Heart left ventricle (tissue), 16 donors: ENCODE data around the gene ASH1L. TPM values are rescaled to one million over a fixed set of nuclear protein-coding genes. Genes with fewer than 3 reads are reported as not detected.
A peak's percentile ranks its signal among the peaks of the same experiment; 100 is the strongest.

Source experiments
- ATAC-seq, 4 donors: fragments of 200-7000 bp; cut with Tn5 transposase; one replicate each; pipeline ENCODE4 v1.9.1; 2020 to 2022; ENCODE audit warnings: moderate library complexity in 4 of 4, mild to moderate bottlenecking in 3 of 4, moderate number of reproducible peaks in 1 of 4
- DNase-seq, 5 donors: peaks; one replicate each; pipeline ENCODE4 v3.0.0-alpha.2; 2020
- H3K27ac ChIP-seq, 12 donors: fragments of 200-600 bp; sonication (generic) in 4 of 12; one replicate each; pipeline versions ENCODE4 v1.5.0 to v1.8.0; 2016 to 2022; ENCODE audit warnings: mild to moderate bottlenecking in 2 of 12
- H3K27me3 ChIP-seq, 9 donors: fragments of 200-600 bp; sonication (generic) in 2 of 9; one replicate each; pipeline versions ENCODE4 v1.5.1 to v1.8.0; 2016 to 2022; ENCODE audit warnings: mild to moderate bottlenecking in 3 of 9
- H3K36me3 ChIP-seq, 9 donors: fragments of 200-600 bp; sonication (generic) in 2 of 9; one replicate each; pipeline versions ENCODE4 v1.5.0 to v1.8.0; 2018 to 2022; ENCODE audit warnings: mild to moderate bottlenecking in 2 of 9
- H3K4me1 ChIP-seq, 12 donors: fragments of 200-600 bp; sonication (generic) in 4 of 12; one replicate each; pipeline versions ENCODE4 v1.5.0 to v1.8.0; 2016 to 2022; ENCODE audit warnings: mild to moderate bottlenecking in 3 of 12
- H3K4me3 ChIP-seq, 12 donors: fragments of 200-600 bp; sonication (generic) in 4 of 12; one replicate each; pipeline versions ENCODE4 v1.5.0 to v1.8.0; 2017 to 2022; ENCODE audit warnings: mild to moderate bottlenecking in 9 of 12, moderate library complexity in 4 of 12
- H3K9me3 ChIP-seq, 12 donors: fragments of 200-600 bp; sonication (generic) in 4 of 12; one replicate each; pipeline versions ENCODE4 v1.5.0 to v1.8.0; 2016 to 2022; ENCODE audit warnings: mild to moderate bottlenecking in 1 of 12
- CTCF ChIP-seq, 12 donors: fragments of 200-600 bp; sonication (generic) in 4 of 12; IDR thresholded peaks; one replicate each; pipeline versions ENCODE4 v1.5.0 to v1.8.0; 2018 to 2022; ENCODE audit warnings: antibody characterized with exemption in 12 of 12, mild to moderate bottlenecking in 5 of 12
- POLR2A ChIP-seq, 2 donors: fragments of 450-650 bp; IDR thresholded peaks; one replicate each; pipeline ENCODE4 v1.6.1; 2017; ENCODE audit warnings: antibody characterized with exemption in 2 of 2, mild to moderate bottlenecking in 2 of 2, moderate library complexity in 2 of 2
- WGBS, 4 donors: extraction: QIAGEN DNeasy Blood & Tissue Kit in 2 of 4; methylation state at CpG; one replicate each; pipeline versions ENCODE4 v1.1.5 to v1.1.7; 2013 to 2018; 5-methylcytosine and 5-hydroxymethylcytosine counted together
- intact Hi-C, 10 donors: fragments of 100-400 bp; cut with DNase I; formaldehyde crosslinking; loops; one replicate each; pipeline versions ENCODE4 v1.11.1 to v1.14.2; 2022
- polyA plus RNA-seq, 2 donors: library from polyadenylated mRNA; stranded (reverse); fragments of 200-250 nt; gene quantifications; one replicate each; pipeline ENCODE4 v1.2.3, GENCODE V29; 2013
- total RNA-seq, 9 donors: library from RNA; depleted of rRNA in 2 of 9; stranded (reverse); fragments of >200 nt in 2 of 9; fragmentation: NEBNext Ultra II Directional in 3 of 9; extraction: Animal tissue kit (Norgen Biotek cat#: 25700) in 3 of 9; gene quantifications; one replicate each; pipeline versions ENCODE4 v1.1.0 to v1.2.4, GENCODE V29; 2016 to 2023
- donor health status: ischemic (EF 13 %, LVEDD 7.1; RV severe dilation, severe dysfunction).
- donor health status: healthy with polysubstance abuse.
- donor health status: DM: no; HTN: yes; CAD: no.
- donor health status: DM: no; HTN: no; CAD: no.
- donor health status: ischemic (EF 25% LVEDD 6.9; RV normal size, moderate dysfunction).
- donor health status: ischemic (EF 25% LVEDD 5.7; RV mildly dilated, moderate dysfunction).
- donor health status: healthy.
- donor health status: DM: yes; HTN: yes; CAD: no.
- donor health status: ischemic (EF 35%, LVEDD 5.7; RV mildly dilated, moderate dysfunction).
- donor health status: nonischemic (EF 11% LVEDD 7.7; RV severe dilation, severe dysfunction).
- donor health status: DM: yes; HTN: yes; CAD: no.
- donor health status: PGD.
- donor health status: ischemic (EF 29% LVEDD 5.4; RV normal size, mild dysfunction).
- donor health status: nonischemic (EF 23%, LVEDD 6.1; RV moderate dilation, normal function).

The ASH1L gene
- total and polyA plus RNA-seq, 11 donors: 9.3 to 56.0 (median 43.7) TPM

GRCh38 chr1:155383406-155383805, 179.2 kb downstream of the ASH1L start:
- Histone ChIP-seq H3K4me1 (peaks cover 0 to 19% (median 7%) of the 10 kb centered on the region in 12 donors), H3K4me3 (no peak overlapping the region), H3K27me3 (no peaks in the 10 kb centered on the region), H3K36me3 (peaks cover 0 to 52% (median 33%) of the 10 kb centered on the region in 9 donors), H3K27ac (no peak overlapping the region), H3K9me3 (peaks cover 0 to 5% (median 0%) of the 10 kb centered on the region in 12 donors)
- intact Hi-C loops: no loop called here
- DNase-seq (no peak), ATAC-seq (no peak)
- 91 to 95% (median 93%) methylated on average over 1 of the region's 1 CpG for WGBS, 4 donors
- TF ChIP-seq CTCF (IDR thresholded peaks at IDR 0.05) (no peak), POLR2A (IDR thresholded peaks at IDR 0.05) (no peak)

GRCh38 chr1:155379631-155380090, 182.9 kb downstream of the ASH1L start:
- TF ChIP-seq POLR2A (IDR thresholded peaks at IDR 0.05): no peak
- no peak for TF ChIP-seq CTCF (IDR thresholded peaks at IDR 0.05)
- Histone ChIP-seq H3K4me3 (peak overlapping the region in 4 of 12 donors; percentile 11 to 37 (median 17)), H3K27me3 (no peaks in the 10 kb centered on the region), H3K9me3 (no peaks in the 10 kb centered on the region), H3K27ac (peak overlapping the region in 10 of 12 donors; percentile 6 to 71 (median 48)), H3K4me1 (peaks cover 0 to 25% (median 9%) of the 10 kb centered on the region in 12 donors), H3K36me3 (peaks cover 0 to 70% (median 47%) of the 10 kb centered on the region in 9 donors)
- ATAC-seq (peak; percentile 55 to 83 (median 80)), DNase-seq (no peak)
- intact Hi-C loops: no loop called here

GRCh38 chr1:155379180-155379579, 183.4 kb downstream of the ASH1L start:
- WGBS, 4 donors: 39 to 57% (median 48%) methylated on average over 3 of the region's 3 CpGs
- DNase-seq (no peak), ATAC-seq (peak in 2 of 4 donors; percentile 10 to 40)
- intact Hi-C loops: no loop called here
- Histone ChIP-seq H3K27me3 (no peaks in the 10 kb centered on the region), H3K4me3 (peak overlapping the region in 6 of 12 donors; percentile 3 to 37 (median 14)), H3K4me1 (peaks cover 0 to 25% (median 9%) of the 10 kb centered on the region in 12 donors), H3K27ac (peak overlapping the region in 11 of 12 donors; percentile 2 to 78 (median 60)), H3K9me3 (no peaks in the 10 kb centered on the region), H3K36me3 (peaks cover 0 to 74% (median 52%) of the 10 kb centered on the region in 9 donors)
- TF ChIP-seq POLR2A (IDR thresholded peaks at IDR 0.05) (no peak), CTCF (IDR thresholded peaks at IDR 0.05) (no peak)

- Histone ChIP-seq H3K4me1 (no peaks in the 10 kb centered on the region), H3K4me3 (no peak overlapping the region), H3K36me3 (peaks cover 0 to 93% (median 86%) of the 10 kb centered on the region in 9 donors), H3K9me3 (no peaks in the 10 kb centered on the region), H3K27me3 (no peaks in the 10 kb centered on the region), H3K27ac (no peak overlapping the region)
- DNase-seq (no peak), ATAC-seq (no peak)
- WGBS, 4 donors: 91 to 100% (median 97%) methylated on average over 1 of the region's 1 CpG
- intact Hi-C loops: no loop called here
- TF ChIP-seq CTCF (IDR thresholded peaks at IDR 0.05) (no peak), POLR2A (IDR thresholded peaks at IDR 0.05) (no peak)
Observed at GRCh38 chr1:155360051-155360450, 202.6 kb downstream of the ASH1L start.
